NCI-H748 (cell line): ENCODE data around the gene SYCP2.
"Not testable (repeated sequence)": the region's sequence is repeated elsewhere in the genome, so short reads cannot be mapped to it uniquely, and the experiment has no call there.

Experiments
- DNase-seq: peaks from one replicate; lab custom pipeline; 2025; ENCODE audit not compliant: unreplicated experiment; lab: John Stamatoyannopoulos, UW

Gene SYCP2

GRCh38 chr20:59933296-59933848, at the start of gene SYCP2:
Gene SYCP2 (minus strand): TSS chr20:59933637. CDS start chr20:59922413, 11,224 bp downstream.
- DNase-seq = no peak

GRCh38 chr20:59983076-59983475, 49.6 kb upstream of the SYCP2 start:
- no peak for DNase-seq

- no peak for DNase-seq
These were observed 43.6 kb upstream of the SYCP2 start for GRCh38 chr20:59977086-59977485.

GRCh38 chr20:59976156-59976782, 42.8 kb upstream of the SYCP2 start:
- DNase-seq = no peak

GRCh38 chr20:59972037-59972801, 38.8 kb upstream of the SYCP2 start:
- no peak for DNase-seq

- DNase-seq = no peak
These were observed 38.0 kb upstream of the SYCP2 start for GRCh38 chr20:59971428-59971827.

- no peak for DNase-seq
These were observed 33.0 kb upstream of the SYCP2 start for GRCh38 chr20:59966428-59966827.

GRCh38 chr20:59962155-59962554, 28.7 kb upstream of the SYCP2 start:
- DNase-seq = no peak

- DNase-seq = no peak
These were observed 28.0 kb upstream of the SYCP2 start for GRCh38 chr20:59961423-59961822.

- DNase-seq = peak; percentile 5
These were observed 25.2 kb upstream of the SYCP2 start for GRCh38 chr20:59958626-59959025.

- no peak for DNase-seq
These were observed 24.7 kb upstream of the SYCP2 start, which contains the start of gene CDH26 for GRCh38 chr20:59958123-59958522. Gene CDH26 (plus strand): TSS chr20:59958423. CDS start chr20:59958727, 304 bp downstream.

- not testable (repeated sequence) for DNase-seq
These were observed 24.1 kb upstream of the SYCP2 start for GRCh38 chr20:59957568-59957967.

- DNase-seq = peak; percentile 22
These were observed 21.8 kb upstream of the SYCP2 start for GRCh38 chr20:59955131-59955796.

- no peak for DNase-seq
These were observed 21.3 kb upstream of the SYCP2 start for GRCh38 chr20:59954718-59955117.

GRCh38 chr20:59949911-59950310, 16.5 kb upstream of the SYCP2 start:
- DNase-seq = no peak

- peak; percentile 56 for DNase-seq
These were observed 15.6 kb upstream of the SYCP2 start for GRCh38 chr20:59948828-59949720.

GRCh38 chr20:59948212-59948611, 14.8 kb upstream of the SYCP2 start:
- no peak for DNase-seq

GRCh38 chr20:59947376-59947775, 13.9 kb upstream of the SYCP2 start:
- DNase-seq = no peak

- DNase-seq = no peak
These were observed 12.3 kb upstream of the SYCP2 start for GRCh38 chr20:59945731-59946130.

- DNase-seq = no peak
These were observed 11.7 kb upstream of the SYCP2 start for GRCh38 chr20:59945175-59945574.

GRCh38 chr20:59944726-59945125, 11.3 kb upstream of the SYCP2 start:
- no peak for DNase-seq
